Pons (tissue), 1 donor: Measurements from ENCODE around the gene PRSS16.
A peak's percentile ranks its signal among the peaks of the same experiment; 100 is the strongest.
"Not testable (repeated sequence)": the region's sequence is repeated elsewhere in the genome, so short reads cannot be mapped to it uniquely, and the experiment has no call there.

Experiments used
- DNase-seq: peaks from one replicate; pipeline ENCODE4 v3.0.0-alpha.2; 2016; ENCODE audit warnings: low spot score

PRSS16 gene

GRCh38 chr6:27242589-27243265, 4.8 kb upstream of the PRSS16 start:
- no peak for DNase-seq

- DNase-seq, result no peak
Measured at GRCh38 chr6:27248783-27249182, 1.3 kb downstream of the PRSS16 start.

GRCh38 chr6:27250277-27251111, 3.0 kb downstream of the PRSS16 start:
- DNase-seq, result no peak

- no peak for DNase-seq
Measured at GRCh38 chr6:27251112-27251605, 3.7 kb downstream of the PRSS16 start.

- DNase-seq, result no peak
Measured at GRCh38 chr6:27251606-27252251, 4.2 kb downstream of the PRSS16 start.

- DNase-seq, result no peak
Measured at GRCh38 chr6:27254566-27254965, 7.1 kb downstream of the PRSS16 start.

GRCh38 chr6:27255866-27256265, 8.4 kb downstream of the PRSS16 start:
- DNase-seq, result no peak

GRCh38 chr6:27260369-27260768, 12.9 kb downstream of the PRSS16 start:
- no peak for DNase-seq

GRCh38 chr6:27260836-27261375, 13.4 kb downstream of the PRSS16 start:
- DNase-seq, result no peak

- DNase-seq, result no peak
Measured at GRCh38 chr6:27263886-27264285, 16.4 kb downstream of the PRSS16 start.

- not testable (repeated sequence) for DNase-seq
Measured at GRCh38 chr6:27267003-27267402, 19.5 kb downstream of the PRSS16 start.

GRCh38 chr6:27267857-27268434, 20.4 kb downstream of the PRSS16 start:
- no peak for DNase-seq

GRCh38 chr6:27268803-27269202, 21.3 kb downstream of the PRSS16 start:
- no peak for DNase-seq

GRCh38 chr6:27273783-27274182, 26.3 kb downstream of the PRSS16 start:
- no peak for DNase-seq

GRCh38 chr6:27275025-27275956, 27.8 kb downstream of the PRSS16 start:
- no peak for DNase-seq

- no peak for DNase-seq
Measured at GRCh38 chr6:27279513-27280063, 32.1 kb downstream of the PRSS16 start.

GRCh38 chr6:27280064-27280539, 32.6 kb downstream of the PRSS16 start:
- peak; percentile 20 for DNase-seq

GRCh38 chr6:27280540-27281000, 33.1 kb downstream of the PRSS16 start:
- no peak for DNase-seq

GRCh38 chr6:27281105-27281539, 33.6 kb downstream of the PRSS16 start:
- DNase-seq, result no peak

- no peak for DNase-seq
Measured at GRCh38 chr6:27281569-27281968, 34.1 kb downstream of the PRSS16 start.
